Measurements from ENCODE around the gene TMCO4.

TMCO4 gene

DNA sequence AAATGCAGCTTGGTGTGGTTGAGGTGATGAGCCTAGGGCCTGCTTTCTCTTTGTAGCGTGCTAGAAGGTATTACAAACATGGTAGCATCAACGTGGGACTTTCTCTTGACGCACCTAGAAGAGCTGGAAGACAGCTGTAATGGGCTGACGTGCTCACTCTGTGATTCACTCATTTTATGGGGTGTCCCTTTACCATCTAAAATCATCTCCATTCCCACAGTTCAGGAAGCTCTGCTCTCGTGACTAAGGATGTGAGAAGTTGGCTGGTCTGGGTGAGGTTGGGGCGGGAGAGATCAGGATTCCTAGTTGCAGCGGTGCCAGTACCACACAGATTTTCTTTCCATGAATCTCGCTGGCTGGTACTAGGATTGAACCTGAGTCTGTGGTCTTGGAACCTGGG is 130.8 kb downstream of the TMCO4 start:
- Histone ChIP-seq H3K9me3 (replicated peaks in 1 of 11) (no peaks in the 10 kb centered on the region), H3K27ac (no peak overlapping the region), H3K4me1 (peaks cover 0 to 12% (median 6%) of the 10 kb centered on the region in 10 experiments; a peak in 8 of 20 replicates), H3K4me3 (no peak overlapping the region), H3K9ac (no peak overlapping the region), H3K27me3 (peaks cover 25 to 33% (median 31%) of the 10 kb centered on the region in 11 experiments), H4K20me1 (peaks cover 0 to 24% (median 9%) of the 10 kb centered on the region in 11 experiments; a peak in 8 of 22 replicates), H3K36me3 (no peaks in the 10 kb centered on the region), H3K4me2 (no peak overlapping the region)
- no peak for TF ChIP-seq Cebpa-rat (IDR thresholded peaks at IDR 0.05)

DNA sequence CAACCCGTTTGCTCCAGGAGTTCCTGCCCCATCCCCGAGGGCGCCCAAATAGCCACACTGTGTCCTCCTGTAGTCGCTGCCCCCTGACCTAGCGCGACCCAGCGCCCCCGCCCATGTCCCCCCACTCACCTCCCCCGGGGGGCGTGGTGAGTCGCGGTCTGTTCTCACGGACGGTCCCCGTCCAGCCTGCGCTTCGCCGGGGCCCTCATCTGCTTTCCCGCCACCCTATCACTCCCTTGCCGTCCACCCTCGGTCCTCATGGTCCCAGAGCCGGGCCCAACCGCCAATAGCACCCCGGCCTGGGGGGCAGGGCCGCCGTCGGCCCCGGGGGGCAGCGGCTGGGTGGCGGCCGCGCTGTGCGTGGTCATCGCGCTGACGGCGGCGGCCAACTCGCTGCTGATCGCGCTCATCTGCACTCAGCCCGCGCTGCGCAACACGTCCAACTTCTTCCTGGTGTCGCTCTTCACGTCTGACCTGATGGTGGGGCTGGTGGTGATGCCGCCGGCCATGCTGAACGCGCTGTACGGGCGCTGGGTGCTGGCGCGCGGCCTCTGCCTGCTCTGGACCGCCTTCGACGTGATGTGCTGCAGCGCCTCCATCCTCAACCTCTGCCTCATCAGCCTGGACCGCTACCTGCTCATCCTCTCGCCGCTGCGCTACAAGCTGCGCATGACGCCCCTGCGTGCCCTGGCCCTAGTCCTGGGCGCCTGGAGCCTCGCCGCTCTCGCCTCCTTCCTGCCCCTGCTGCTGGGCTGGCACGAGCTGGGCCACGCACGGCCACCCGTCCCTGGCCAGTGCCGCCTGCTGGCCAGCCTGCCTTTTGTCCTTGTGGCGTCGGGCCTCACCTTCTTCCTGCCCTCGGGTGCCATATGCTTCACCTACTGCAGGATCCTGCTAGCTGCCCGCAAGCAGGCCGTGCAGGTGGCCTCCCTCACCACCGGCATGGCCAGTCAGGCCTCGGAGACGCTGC is 133.9 kb downstream of the TMCO4 start:
- peaks cover 0 to 14% (median 6%) of the 10 kb centered on the region in 10 experiments; a peak in 8 of 20 replicates for H3K4me1 ChIP-seq
- peak overlapping the region in 3 of 11 experiments; percentile 54 to 84 (median 76); a peak in 4 of 22 replicates for H3K9ac ChIP-seq
- TF ChIP-seq Cebpa-rat (IDR thresholded peaks at IDR 0.05): no peak
- H4K20me1 ChIP-seq: peaks cover 0 to 24% (median 9%) of the 10 kb centered on the region in 11 experiments; a peak in 8 of 22 replicates
- H3K4me2 ChIP-seq: peak overlapping the region; percentile 93 to 100 (median 99); a peak in 21 of 22 replicates
- no peaks in the 10 kb centered on the region for H3K36me3 ChIP-seq
- peaks cover 26 to 42% (median 33%) of the 10 kb centered on the region in 11 experiments for H3K27me3 ChIP-seq
- no peaks in the 10 kb centered on the region for H3K9me3 ChIP-seq (replicated peaks in 1 of 11)
- H3K4me3 ChIP-seq: peak overlapping the region in 9 of 10 experiments; percentile 66 to 77 (median 69); a peak in 13 of 20 replicates
- no peak overlapping the region for H3K27ac ChIP-seq

DNA sequence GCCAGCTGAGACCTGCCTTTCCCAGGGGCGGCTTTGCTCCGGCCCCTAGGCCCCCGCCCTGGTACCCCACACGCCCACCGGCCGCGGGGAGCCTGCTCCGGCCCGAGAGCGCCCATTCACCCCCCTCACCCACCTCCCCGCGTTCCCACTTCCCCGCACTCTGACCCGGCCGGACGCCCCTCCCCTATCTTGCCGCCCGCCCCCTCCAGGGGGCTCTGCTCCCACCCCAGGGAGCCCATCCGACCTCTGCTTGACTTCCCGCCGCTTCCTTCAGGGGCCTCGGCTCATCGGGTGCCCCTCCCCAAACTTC is 134.6 kb downstream of the TMCO4 start:
- Histone ChIP-seq H3K9ac (peak overlapping the region; percentile 54 to 84 (median 72)), H3K4me1 (peaks cover 0 to 15% (median 6%) of the 10 kb centered on the region in 10 experiments; a peak in 9 of 20 replicates), H4K20me1 (peaks cover 0 to 24% (median 9%) of the 10 kb centered on the region in 11 experiments; a peak in 7 of 22 replicates), H3K36me3 (no peaks in the 10 kb centered on the region), H3K27me3 (peaks cover 26 to 42% (median 33%) of the 10 kb centered on the region in 11 experiments), H3K4me3 (peak overlapping the region; percentile 57 to 77 (median 68)), H3K4me2 (peak overlapping the region; percentile 93 to 100 (median 99)), H3K27ac (peak overlapping the region in 7 of 11 experiments; percentile 26 to 64 (median 40); a peak in 10 of 22 replicates), H3K9me3 (replicated peaks in 1 of 11) (no peaks in the 10 kb centered on the region)
- no peak for TF ChIP-seq Cebpa-rat (IDR thresholded peaks at IDR 0.05)

DNA sequence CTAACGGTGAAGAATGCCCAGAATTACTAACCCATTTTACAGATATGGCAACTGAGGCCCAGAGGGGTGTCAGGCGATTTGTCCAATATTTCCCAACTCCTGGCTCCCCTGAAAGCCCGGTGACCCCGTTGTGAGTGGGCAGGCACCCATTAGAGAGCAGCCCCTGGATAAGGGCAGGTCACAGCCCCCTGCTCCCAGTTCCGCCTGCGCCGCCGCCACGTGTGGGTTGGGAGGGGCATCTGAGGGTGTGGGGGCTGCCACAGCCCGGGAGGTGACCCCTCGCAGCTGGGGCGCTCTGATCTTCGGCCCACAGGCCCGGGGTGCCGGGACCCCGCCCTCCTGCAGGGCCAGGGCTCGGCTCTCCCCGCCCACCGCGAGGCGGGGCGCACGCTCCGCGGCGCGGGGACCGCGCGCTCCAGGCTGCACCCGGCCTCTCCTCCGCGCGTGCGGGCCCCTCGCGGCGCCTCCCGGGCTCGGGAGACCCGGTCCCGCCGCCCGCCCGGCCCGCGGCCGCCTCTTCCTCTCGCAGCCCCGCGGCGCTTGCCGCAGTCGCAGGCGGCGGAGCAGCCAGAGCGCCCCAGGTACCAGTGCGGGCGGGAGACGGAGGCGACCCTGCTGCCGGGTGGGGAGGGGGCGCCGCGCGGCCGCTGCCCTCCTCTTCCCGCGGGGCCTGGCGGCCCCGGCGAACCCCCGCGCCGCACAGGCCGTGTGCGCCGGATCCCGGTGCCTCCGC is 135.1 kb downstream of the TMCO4 start, which contains the start of gene HTR6:
HTR6 (plus strand) TSS at position 423 of the 733 bp plus-strand sequence. CDS start 879 bp downstream, outside the sequence.
- Histone ChIP-seq H3K4me2 (peak within 1 kb of the TSS; percentile 93 to 100 (median 99)), H3K9ac (peak within 1 kb of the TSS; percentile 54 to 84 (median 72)), H3K4me3 (peak within 1 kb of the TSS; percentile 57 to 77 (median 68)), H4K20me1 (peaks cover 0 to 24% (median 9%) of the 10 kb centered on the region in 11 experiments; a peak in 7 of 22 replicates), H3K27ac (peak within 1 kb of the TSS in 7 of 11 experiments; percentile 26 to 64 (median 40); a peak in 10 of 22 replicates), H3K4me1 (peaks cover 0 to 19% (median 6%) of the 10 kb centered on the region in 10 experiments; a peak in 11 of 20 replicates), H3K27me3 (peaks cover 26 to 42% (median 33%) of the 10 kb centered on the region in 11 experiments), H3K36me3 (no peaks in the 10 kb centered on the region), H3K9me3 (replicated peaks in 1 of 11) (no peaks in the 10 kb centered on the region)
- no peak for TF ChIP-seq Cebpa-rat (IDR thresholded peaks at IDR 0.05)

DNA sequence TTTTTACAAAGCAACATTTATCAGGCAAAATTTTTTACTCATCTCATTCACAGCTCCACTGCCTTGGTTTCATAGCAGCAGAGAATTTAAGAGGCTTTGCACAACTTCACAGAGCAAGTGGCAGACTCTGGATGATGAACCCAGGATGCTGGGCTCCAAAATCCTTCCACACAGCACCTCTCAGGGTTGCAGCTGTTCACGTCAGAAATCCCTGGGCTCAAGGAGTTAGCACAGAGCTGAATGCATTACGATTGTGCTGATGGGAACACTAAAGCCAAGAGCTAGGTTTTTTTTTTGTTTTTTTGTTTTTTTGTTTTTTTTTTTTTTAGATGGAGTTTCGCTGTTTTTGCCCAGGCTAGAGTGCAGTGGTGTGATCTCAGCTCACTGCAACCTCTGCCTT is 137.4 kb downstream of the TMCO4 start:
- TF ChIP-seq Cebpa-rat (IDR thresholded peaks at IDR 0.05): no peak

DNA sequence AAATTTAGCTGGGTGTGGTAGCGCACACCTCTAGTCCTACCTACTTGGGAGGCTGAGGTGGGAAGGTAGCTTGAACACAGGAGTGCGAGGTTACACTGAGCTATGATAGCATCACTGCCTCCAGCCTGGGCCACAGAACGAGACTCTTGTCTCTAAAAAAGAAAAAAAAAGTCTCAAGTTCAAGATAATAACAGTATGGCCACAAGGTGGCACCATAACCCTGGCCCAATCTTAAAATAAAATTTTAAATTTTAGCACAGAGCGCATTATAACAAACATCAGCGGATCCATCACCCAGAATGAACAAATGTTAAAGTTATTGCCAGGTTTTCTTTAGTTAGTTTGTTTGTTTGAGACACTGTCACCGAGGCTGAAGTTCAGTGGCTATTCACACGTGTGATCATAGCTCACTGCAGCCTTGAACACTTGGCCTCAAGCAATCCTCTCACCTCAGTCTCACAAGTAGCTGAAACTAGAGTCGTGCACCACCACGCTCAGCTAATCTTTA is 137.9 kb downstream of the TMCO4 start:
- H3K36me3 ChIP-seq: no peaks in the 10 kb centered on the region
- H3K4me1 ChIP-seq: peaks cover 0 to 21% (median 6%) of the 10 kb centered on the region in 10 experiments; a peak in 11 of 20 replicates
- H3K4me2 ChIP-seq: no peak overlapping the region
- TF ChIP-seq Cebpa-rat (IDR thresholded peaks at IDR 0.05): no peak
- no peaks in the 10 kb centered on the region for H3K9me3 ChIP-seq (replicated peaks in 1 of 11)
- peaks cover 26 to 38% (median 32%) of the 10 kb centered on the region in 11 experiments for H3K27me3 ChIP-seq
- H3K4me3 ChIP-seq: no peak overlapping the region
- no peak overlapping the region for H3K27ac ChIP-seq
- peaks cover 0 to 21% (median 4%) of the 10 kb centered on the region in 11 experiments; a peak in 7 of 22 replicates for H4K20me1 ChIP-seq
- H3K9ac ChIP-seq: no peak overlapping the region

More for the DNA sequence above, 137.4 kb downstream of the TMCO4 start:
- H3K36me3 ChIP-seq: no peaks in the 10 kb centered on the region
- peaks cover 0 to 21% (median 6%) of the 10 kb centered on the region in 10 experiments; a peak in 11 of 20 replicates for H3K4me1 ChIP-seq
- peaks cover 26 to 42% (median 33%) of the 10 kb centered on the region in 11 experiments for H3K27me3 ChIP-seq
- peaks cover 0 to 25% (median 4%) of the 10 kb centered on the region in 11 experiments; a peak in 7 of 22 replicates for H4K20me1 ChIP-seq
- H3K27ac ChIP-seq: no peak overlapping the region
- no peak overlapping the region for H3K4me2 ChIP-seq
- H3K4me3 ChIP-seq: no peak overlapping the region
- H3K9me3 ChIP-seq (replicated peaks in 1 of 11): no peaks in the 10 kb centered on the region
- H3K9ac ChIP-seq: no peak overlapping the region

DNA sequence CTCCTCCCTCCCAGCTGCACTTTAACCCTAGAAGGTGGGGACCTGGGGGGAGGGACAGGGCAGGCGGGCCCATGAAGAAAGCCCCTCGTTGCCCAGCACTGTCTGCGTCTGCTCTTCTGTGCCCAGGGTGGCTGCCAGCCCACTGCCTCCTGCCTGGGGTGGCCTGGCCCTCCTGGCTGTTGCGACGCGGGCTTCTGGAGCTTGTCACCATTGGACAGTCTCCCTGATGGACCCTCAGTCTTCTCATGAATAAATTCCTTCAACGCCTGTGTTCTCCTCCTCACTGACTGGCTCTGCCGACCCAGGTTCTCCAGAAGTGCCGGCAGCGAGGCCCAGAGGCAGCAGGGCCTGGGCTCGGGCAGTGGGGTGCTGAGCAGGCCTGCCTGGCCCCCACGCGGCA is 141.5 kb downstream of the TMCO4 start:
- Histone ChIP-seq H3K27me3 (peaks cover 0 to 3% (median 0%) of the 10 kb centered on the region in 11 experiments; a peak in 2 of 22 replicates), H3K27ac (no peak overlapping the region), H3K4me3 (no peak overlapping the region), H4K20me1 (peaks cover 0 to 19% (median 0%) of the 10 kb centered on the region in 11 experiments; a peak in 2 of 22 replicates), H3K4me1 (peaks cover 0 to 10% (median 6%) of the 10 kb centered on the region in 10 experiments; a peak in 9 of 20 replicates), H3K36me3 (no peaks in the 10 kb centered on the region), H3K9me3 (replicated peaks in 1 of 11) (no peaks in the 10 kb centered on the region), H3K4me2 (no peak overlapping the region), H3K9ac (no peak overlapping the region)
- TF ChIP-seq Cebpa-rat (IDR thresholded peaks at IDR 0.05): no peak

DNA sequence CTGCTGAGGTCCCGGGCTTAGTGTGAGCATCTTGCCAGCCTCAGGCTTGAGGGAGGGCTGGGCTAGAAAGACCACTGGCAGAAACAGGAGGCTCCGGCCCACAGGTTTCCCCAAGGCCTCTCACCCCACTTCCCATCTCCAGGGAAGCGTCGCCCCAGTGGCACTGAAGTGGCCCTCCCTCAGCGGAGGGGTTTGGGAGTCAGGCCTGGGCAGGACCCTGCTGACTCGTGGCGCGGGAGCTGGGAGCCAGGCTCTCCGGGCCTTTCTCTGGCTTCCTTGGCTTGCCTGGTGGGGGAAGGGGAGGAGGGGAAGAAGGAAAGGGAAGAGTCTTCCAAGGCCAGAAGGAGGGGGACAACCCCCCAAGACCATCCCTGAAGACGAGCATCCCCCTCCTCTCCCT is 142.2 kb downstream of the TMCO4 start:
- Histone ChIP-seq H3K4me1 (peaks cover 0 to 10% (median 6%) of the 10 kb centered on the region in 10 experiments; a peak in 9 of 20 replicates), H3K4me2 (no peak overlapping the region), H3K9ac (no peak overlapping the region), H3K27ac (no peak overlapping the region), H3K36me3 (no peaks in the 10 kb centered on the region), H3K4me3 (no peak overlapping the region), H3K27me3 (no peaks in the 10 kb centered on the region), H3K9me3 (replicated peaks in 1 of 11) (no peaks in the 10 kb centered on the region), H4K20me1 (peaks cover 0 to 19% (median 0%) of the 10 kb centered on the region in 11 experiments; a peak in 3 of 22 replicates)
- TF ChIP-seq Cebpa-rat (IDR thresholded peaks at IDR 0.05): no peak
